DND-41 (cell line): ENCODE measurements around the gene ANKS4B.
"Not testable (repeated sequence)": the region's sequence is repeated elsewhere in the genome, so short reads cannot be mapped to it uniquely, and the experiment has no call there.

Experiments
- ATAC-seq: fragments of 200-7000 bp; cut with Tn5 transposase; 3 replicates; pipeline ENCODE4 v1.9.1; 2021; ENCODE audit warnings: low read depth; ENCODE audit not compliant: insufficient read depth
- DNase-seq: peaks from one replicate; pipeline ENCODE4 v3.0.0-alpha.2; 2020
- H2AFZ ChIP-seq: 2 replicates; pipeline ENCODE4 v1.6.0; 2012; ENCODE audit warnings: low read depth, low read length
- H3K27ac ChIP-seq: 2 replicates; pipeline ENCODE4 v1.5.1; 2012; ENCODE audit warnings: low read length, inconsistent platforms
- H3K27me3 ChIP-seq: fragments of 200-600 bp; sonication (generic); 2 replicates; pipeline ENCODE4 v1.6.0; 2012; ENCODE audit warnings: low read length, mild to moderate bottlenecking, inconsistent platforms; ENCODE audit not compliant: insufficient read depth, poor library complexity
- H3K36me3 ChIP-seq: 2 replicates; pipeline ENCODE4 v1.5.1; 2012; ENCODE audit warnings: low read length, inconsistent platforms; ENCODE audit not compliant: insufficient read depth
- H3K4me1 ChIP-seq: 2 replicates; pipeline ENCODE4 v1.5.1; 2012; ENCODE audit warnings: mild to moderate bottlenecking, low read length; ENCODE audit not compliant: insufficient read depth
- H3K4me2 ChIP-seq: 2 replicates; pipeline ENCODE4 v1.6.0; 2012; ENCODE audit warnings: mild to moderate bottlenecking, moderate library complexity, low read length, inconsistent platforms; ENCODE audit not compliant: insufficient read depth
- H3K4me3 ChIP-seq, 2 experiments: fragments of 200-600 bp in 1 of 2; shearing (Covaris generic) in 1 of 2; 2 replicates each; pipeline ENCODE4 v1.5.1; 2012 to 2016; ENCODE audit warnings: inconsistent platforms in 2 of 2, low read length in 2 of 2, mild to moderate bottlenecking in 2 of 2, low read depth in 1 of 2, moderate library complexity in 1 of 2
- H3K79me2 ChIP-seq: 2 replicates; pipeline ENCODE4 v1.6.0; 2012; ENCODE audit warnings: low read length, inconsistent platforms; ENCODE audit not compliant: insufficient read depth
- H3K9ac ChIP-seq: 2 replicates; pipeline ENCODE4 v1.6.0; 2012; ENCODE audit warnings: low read depth, mild to moderate bottlenecking, inconsistent platforms, low read length, moderate library complexity
- H3K9me3 ChIP-seq: 2 replicates; pipeline ENCODE4 v1.5.1; 2012; ENCODE audit warnings: low read length, moderate library complexity, mild to moderate bottlenecking, inconsistent platforms; ENCODE audit not compliant: insufficient read depth, severe bottlenecking
- H4K20me1 ChIP-seq: 2 replicates; pipeline ENCODE4 v1.6.0; 2012; ENCODE audit warnings: low read length; ENCODE audit not compliant: insufficient read depth
- CTCF ChIP-seq: IDR thresholded peaks from 2 replicates; pipeline ENCODE4 v1.5.1; 2012; ENCODE audit warnings: borderline replicate concordance, low read length, moderate library complexity, mild to moderate bottlenecking; ENCODE audit not compliant: poor library complexity, severe bottlenecking; ENCODE audit errors: extremely low read depth
- EZH2 ChIP-seq: IDR thresholded peaks from 3 replicates; pipeline ENCODE4 v1.6.1; 2012; ENCODE audit warnings: borderline replicate concordance, low read depth, mild to moderate bottlenecking, moderate library complexity, low read length, inconsistent platforms; ENCODE audit not compliant: severe bottlenecking

Gene ANKS4B

DNA sequence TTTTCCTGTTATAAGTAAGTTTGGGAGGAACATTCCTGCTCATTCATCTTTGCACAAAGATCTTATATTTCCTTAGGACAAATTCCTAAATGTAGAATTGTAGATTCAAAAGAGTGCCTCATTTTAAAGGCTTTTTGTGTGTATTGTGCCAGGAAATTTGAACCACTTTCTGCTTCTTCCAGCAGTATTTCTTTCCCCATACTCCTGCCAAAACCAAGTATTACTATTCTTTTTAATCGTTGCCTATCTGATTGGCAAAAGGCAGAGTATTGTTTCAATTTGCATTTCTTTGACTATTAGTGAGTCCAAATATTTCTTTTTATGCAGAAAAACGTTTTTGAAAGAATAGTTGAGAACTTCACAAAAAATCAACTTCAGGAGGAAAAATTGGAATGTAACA lies 9.3 kb downstream of the ANKS4B start:
- Histone ChIP-seq H3K4me1 (no peaks in the 10 kb centered on the region), H3K36me3 (no peaks in the 10 kb centered on the region), H4K20me1 (no peaks in the 10 kb centered on the region), H3K79me2 (no peaks in the 10 kb centered on the region), H3K9ac (no peak overlapping the region), H3K27ac (no peak overlapping the region), H3K4me3 (no peak overlapping the region), H3K9me3 (no peaks in the 10 kb centered on the region), H3K4me2 (no peak overlapping the region), H3K27me3 (peaks cover 8% of the 10 kb centered on the region), H2AFZ (no peak overlapping the region)
- no peak for DNase-seq
- TF ChIP-seq EZH2: no peak
- ATAC-seq: no peak

- TF ChIP-seq EZH2 (no peak), CTCF (no peak)
These were observed 11.2 kb downstream of the ANKS4B start for GRCh38 chr16:21244518-21245215.

GRCh38 chr16:21248179-21248578 lies 14.7 kb downstream of the ANKS4B start:
- H4K20me1 ChIP-seq, H3K4me3 ChIP-seq, H3K9me3 ChIP-seq, H3K27ac ChIP-seq, H3K9ac ChIP-seq, H3K4me2 ChIP-seq, H2AFZ ChIP-seq, H3K79me2 ChIP-seq, H3K4me1 ChIP-seq, ATAC-seq, H3K36me3 ChIP-seq, DNase-seq: not testable (repeated sequence)
- peaks cover 13% of the 10 kb centered on the region for H3K27me3 ChIP-seq

More at GRCh38 chr16:21244518-21245215, 11.2 kb downstream of the ANKS4B start:
- Histone ChIP-seq H3K27ac (no peak overlapping the region), H3K4me1 (no peaks in the 10 kb centered on the region), H2AFZ (no peak overlapping the region), H3K9me3 (no peaks in the 10 kb centered on the region), H3K36me3 (no peaks in the 10 kb centered on the region), H3K4me3 (no peak overlapping the region), H4K20me1 (no peaks in the 10 kb centered on the region), H3K79me2 (no peaks in the 10 kb centered on the region), H3K4me2 (no peak overlapping the region), H3K9ac (no peak overlapping the region), H3K27me3 (peaks cover 8% of the 10 kb centered on the region)
- DNase-seq (no peak), ATAC-seq (no peak)

- no peaks in the 10 kb centered on the region for H4K20me1 ChIP-seq
- ATAC-seq (no peak), DNase-seq (no peak)
- no peak for TF ChIP-seq EZH2
- no peak for TF ChIP-seq CTCF
- peaks cover 19% of the 10 kb centered on the region for H3K27me3 ChIP-seq
- no peaks in the 10 kb centered on the region for H3K4me1 ChIP-seq
- H3K4me2 ChIP-seq: no peak overlapping the region
- no peak overlapping the region for H3K27ac ChIP-seq
- H3K36me3 ChIP-seq: no peaks in the 10 kb centered on the region
- no peaks in the 10 kb centered on the region for H3K9me3 ChIP-seq
- no peaks in the 10 kb centered on the region for H3K79me2 ChIP-seq
- H3K9ac ChIP-seq: no peak overlapping the region
- no peak overlapping the region; the same call in 1 of the 2 replicates for H2AFZ ChIP-seq
- H3K4me3 ChIP-seq: no peak overlapping the region
These were observed 16.8 kb downstream of the ANKS4B start for GRCh38 chr16:21250072-21250923.
